Mammary epithelial cell (primary cell): ENCODE measurements around the gene NAPA.

Experiments used
- EZH2 ChIP-seq: IDR thresholded peaks from 2 replicates; pipeline ENCODE4 v1.6.1; 2012; ENCODE audit warnings: low read length, inconsistent platforms, borderline replicate concordance
- TF ChIP-seq, protein P1 (sequence below), 2 donors: IDR thresholded peaks in 1 of 2; conservative IDR thresholded peaks in 1 of 2; 2 replicates each; pipeline ENCODE4 v1.5.1; 2011 to 2012; ENCODE audit warnings: inconsistent platforms in 2 of 2, low read length in 2 of 2, mild to moderate bottlenecking in 2 of 2, control low read depth in 1 of 2, low read depth in 1 of 2; ENCODE audit not compliant: insufficient read depth in 1 of 2; ENCODE audit errors: extremely low read depth in 1 of 2

DNA sequence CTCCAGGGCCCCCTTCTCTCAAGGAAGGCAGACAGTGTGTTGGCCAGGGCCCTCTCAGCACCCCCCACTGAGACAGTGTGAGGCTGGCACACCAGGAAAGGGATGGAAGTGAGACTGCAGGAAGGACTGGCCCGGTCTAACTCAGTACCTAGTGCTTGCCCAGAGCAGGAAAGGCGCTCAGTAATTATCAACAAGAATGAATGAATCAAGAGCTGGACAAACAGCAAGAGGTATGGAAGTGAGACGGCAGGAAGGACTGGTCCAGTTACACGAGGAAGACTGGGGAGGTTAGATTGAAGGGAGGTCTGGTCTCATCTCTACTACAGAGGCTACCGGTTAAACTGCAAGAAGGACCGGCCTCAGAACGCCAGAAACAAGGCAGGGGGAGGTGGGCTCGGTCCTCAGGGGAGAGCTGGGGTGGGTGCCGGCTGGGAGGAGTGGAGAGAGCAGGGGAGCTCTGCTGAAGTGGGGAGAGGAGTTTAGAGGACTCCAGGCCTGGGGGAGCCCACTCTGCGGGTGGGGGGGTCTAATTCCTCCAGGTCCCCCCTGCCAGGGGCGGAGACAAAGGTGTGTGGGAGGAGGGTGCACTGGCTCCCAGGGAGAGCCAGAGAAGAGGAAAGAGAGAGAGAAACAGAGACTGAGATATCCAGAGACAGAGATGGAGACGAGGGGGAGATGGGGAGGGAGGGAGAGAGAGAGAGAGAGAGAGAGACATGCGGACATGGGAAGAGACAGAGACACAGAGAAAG lies 44.2 kb downstream of the NAPA start:
- no peak for TF ChIP-seq EZH2
- TF ChIP-seq, protein P1, sequence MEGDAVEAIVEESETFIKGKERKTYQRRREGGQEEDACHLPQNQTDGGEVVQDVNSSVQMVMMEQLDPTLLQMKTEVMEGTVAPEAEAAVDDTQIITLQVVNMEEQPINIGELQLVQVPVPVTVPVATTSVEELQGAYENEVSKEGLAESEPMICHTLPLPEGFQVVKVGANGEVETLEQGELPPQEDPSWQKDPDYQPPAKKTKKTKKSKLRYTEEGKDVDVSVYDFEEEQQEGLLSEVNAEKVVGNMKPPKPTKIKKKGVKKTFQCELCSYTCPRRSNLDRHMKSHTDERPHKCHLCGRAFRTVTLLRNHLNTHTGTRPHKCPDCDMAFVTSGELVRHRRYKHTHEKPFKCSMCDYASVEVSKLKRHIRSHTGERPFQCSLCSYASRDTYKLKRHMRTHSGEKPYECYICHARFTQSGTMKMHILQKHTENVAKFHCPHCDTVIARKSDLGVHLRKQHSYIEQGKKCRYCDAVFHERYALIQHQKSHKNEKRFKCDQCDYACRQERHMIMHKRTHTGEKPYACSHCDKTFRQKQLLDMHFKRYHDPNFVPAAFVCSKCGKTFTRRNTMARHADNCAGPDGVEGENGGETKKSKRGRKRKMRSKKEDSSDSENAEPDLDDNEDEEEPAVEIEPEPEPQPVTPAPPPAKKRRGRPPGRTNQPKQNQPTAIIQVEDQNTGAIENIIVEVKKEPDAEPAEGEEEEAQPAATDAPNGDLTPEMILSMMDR (conservative IDR thresholded peaks at IDR 0.05 in 1 of 2, IDR thresholded peaks at IDR 0.05 in 1 of 2; ENCODE audit: extremely low read depth in 1 of 2, insufficient read depth in 1 of 2, low read depth in 1 of 2, low read length in 2 of 2) = no peak
